ENCODE results near the gene GADL1.

GADL1 gene

DNA sequence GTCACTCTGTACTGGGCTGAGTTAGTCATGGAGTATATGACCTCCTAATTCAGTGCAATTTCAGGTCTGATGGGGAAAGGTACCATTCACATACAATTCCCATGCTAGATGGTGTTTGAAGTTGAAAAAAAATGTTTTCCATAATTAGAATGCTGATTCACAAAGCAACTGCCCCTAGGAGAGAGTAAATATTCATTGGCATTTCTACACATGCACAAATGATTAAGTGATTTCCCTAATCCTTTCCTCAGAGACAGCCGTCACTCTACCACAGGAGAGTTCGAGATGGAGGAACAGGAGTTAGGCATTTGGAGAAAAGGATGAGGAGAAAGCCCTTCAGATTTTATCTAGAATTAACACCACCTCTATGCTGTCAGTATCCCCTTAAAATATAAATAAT, 32.5 kb downstream of the GADL1 start:
- DNase-seq (ENCODE audit: extremely low read depth, low read depth): no peak
- TF ChIP-seq, protein P1, sequence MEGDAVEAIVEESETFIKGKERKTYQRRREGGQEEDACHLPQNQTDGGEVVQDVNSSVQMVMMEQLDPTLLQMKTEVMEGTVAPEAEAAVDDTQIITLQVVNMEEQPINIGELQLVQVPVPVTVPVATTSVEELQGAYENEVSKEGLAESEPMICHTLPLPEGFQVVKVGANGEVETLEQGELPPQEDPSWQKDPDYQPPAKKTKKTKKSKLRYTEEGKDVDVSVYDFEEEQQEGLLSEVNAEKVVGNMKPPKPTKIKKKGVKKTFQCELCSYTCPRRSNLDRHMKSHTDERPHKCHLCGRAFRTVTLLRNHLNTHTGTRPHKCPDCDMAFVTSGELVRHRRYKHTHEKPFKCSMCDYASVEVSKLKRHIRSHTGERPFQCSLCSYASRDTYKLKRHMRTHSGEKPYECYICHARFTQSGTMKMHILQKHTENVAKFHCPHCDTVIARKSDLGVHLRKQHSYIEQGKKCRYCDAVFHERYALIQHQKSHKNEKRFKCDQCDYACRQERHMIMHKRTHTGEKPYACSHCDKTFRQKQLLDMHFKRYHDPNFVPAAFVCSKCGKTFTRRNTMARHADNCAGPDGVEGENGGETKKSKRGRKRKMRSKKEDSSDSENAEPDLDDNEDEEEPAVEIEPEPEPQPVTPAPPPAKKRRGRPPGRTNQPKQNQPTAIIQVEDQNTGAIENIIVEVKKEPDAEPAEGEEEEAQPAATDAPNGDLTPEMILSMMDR (IDR thresholded peaks at IDR 0.05; ENCODE audit: low read depth, low read length): no peak

DNA sequence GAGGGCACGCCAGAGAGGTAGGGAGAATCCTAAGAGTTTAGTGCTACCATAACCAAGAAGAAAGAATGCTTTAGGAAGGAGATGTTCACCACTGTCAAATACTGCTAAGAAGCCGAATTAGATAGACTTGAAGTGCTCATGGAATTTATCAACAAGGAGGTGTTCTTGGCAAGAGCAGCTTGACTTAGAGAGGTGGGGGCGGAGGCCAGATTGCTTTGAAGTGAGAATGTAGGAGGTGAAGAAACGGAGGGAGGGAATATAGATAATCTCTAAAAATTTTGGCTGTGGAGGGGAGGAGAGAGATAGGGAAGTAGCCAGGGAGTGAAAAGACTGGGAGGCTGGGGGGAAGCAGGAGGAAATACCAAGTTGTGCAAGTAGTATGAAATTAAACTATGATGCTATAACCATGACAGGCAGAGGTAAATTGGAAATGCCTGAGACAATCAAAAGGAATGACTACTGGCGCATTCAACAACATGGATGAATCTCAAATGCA, 35.5 kb downstream of the GADL1 start:
- no peak for DNase-seq (ENCODE audit: extremely low read depth, low read depth)
- TF ChIP-seq, protein P1 (IDR thresholded peaks at IDR 0.05; ENCODE audit: low read depth, low read length): no peak

DNA sequence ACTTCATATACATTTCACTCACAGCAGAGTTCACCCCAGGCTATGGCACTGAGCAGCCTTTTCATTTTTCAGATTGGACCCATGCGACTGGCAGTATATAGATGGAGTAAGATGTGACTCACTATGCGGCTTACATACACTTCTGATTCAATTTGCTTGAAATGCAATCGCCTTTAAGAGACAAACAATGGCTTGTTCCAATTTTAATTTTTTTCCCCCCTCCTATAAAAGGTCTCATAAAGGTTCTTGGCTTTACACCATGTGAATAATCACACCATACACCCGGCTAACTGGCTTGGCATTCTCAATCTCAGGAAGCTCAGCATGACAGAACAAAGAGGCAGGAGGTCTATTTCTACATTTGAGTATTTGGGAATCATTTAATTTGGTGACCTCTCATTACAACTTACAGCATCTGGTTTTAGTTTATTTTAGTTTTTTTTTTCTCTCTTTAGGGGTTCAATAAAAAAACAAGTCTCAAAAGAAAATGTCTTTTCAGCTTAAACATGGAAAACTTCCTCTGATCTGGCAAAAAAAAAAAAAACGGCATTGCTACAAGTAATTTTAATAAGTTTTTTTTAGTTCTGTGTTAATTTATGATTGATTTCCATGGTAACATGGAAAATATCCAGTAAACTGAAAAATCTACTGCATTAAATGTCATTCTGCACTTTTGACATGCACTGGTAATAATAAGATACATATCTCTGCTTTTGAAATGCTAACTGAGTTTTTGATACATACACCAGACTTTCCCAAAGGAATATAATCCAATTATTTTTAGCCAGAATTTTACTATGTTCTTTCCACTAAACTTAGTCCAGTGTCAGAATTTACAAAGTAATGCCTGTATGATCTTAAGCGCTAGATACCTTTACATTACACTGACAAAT, 38.8 kb downstream of the GADL1 start:
- TF ChIP-seq, protein P1 (IDR thresholded peaks at IDR 0.05; ENCODE audit: low read depth, low read length): no peak
- DNase-seq (ENCODE audit: extremely low read depth, low read depth): no peak

DNA sequence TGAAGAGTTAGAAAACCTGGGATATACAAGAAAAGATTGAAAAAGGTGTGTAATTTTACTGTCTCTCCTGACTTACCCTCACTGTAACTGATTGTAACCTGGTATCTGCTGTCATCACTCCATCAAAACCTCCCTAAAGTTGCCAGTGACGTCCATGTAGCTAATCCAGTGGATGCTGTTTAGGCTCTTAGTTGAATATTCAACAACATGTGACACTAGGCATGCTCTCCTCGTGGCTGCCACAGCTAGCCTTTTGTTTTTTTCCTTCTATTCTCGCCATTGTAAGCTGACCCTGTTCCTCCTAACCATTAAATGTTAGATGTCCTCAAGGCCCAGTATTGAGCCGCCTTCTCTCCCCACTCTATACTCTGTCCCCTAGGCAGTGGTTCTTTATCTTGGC, 41.6 kb downstream of the GADL1 start:
- no peak for DNase-seq (ENCODE audit: extremely low read depth, low read depth)
- TF ChIP-seq, protein P1 (IDR thresholded peaks at IDR 0.05; ENCODE audit: low read depth, low read length): no peak

DNA sequence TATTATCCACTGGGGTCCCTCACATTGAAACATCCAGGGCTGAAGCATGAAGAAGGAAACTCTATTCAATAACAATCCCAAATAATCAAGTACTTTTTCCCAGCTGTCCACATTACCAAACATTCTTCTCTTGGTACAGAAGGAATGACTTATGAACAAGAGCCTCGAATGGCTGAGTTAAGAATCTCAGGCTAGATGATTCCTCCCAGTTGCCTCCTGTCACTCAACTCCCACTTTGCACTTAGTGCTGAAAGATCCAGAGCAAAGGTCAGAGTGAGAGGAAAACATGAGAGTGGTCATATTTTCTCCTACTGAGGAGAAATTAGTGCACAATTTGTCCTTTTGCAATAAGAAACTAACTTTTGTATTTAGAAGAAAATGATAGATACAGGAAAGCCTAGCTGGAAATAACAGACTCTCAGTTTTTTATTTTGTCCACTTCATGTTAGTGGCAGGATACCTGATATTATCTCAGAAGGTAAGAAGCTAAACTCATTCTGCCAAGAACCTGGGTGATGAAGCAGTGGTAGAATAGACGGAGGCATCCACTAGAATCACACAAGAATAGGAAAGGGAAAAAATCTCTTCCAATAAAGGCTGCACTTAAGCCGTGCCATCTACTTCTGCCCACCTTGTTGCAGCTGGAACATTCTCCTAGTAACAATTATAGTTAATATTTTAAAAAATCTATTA, 46.2 kb downstream of the GADL1 start:
- TF ChIP-seq, protein P1 (IDR thresholded peaks at IDR 0.05; ENCODE audit: low read depth, low read length): no peak
- DNase-seq (ENCODE audit: extremely low read depth, low read depth): no peak

DNA sequence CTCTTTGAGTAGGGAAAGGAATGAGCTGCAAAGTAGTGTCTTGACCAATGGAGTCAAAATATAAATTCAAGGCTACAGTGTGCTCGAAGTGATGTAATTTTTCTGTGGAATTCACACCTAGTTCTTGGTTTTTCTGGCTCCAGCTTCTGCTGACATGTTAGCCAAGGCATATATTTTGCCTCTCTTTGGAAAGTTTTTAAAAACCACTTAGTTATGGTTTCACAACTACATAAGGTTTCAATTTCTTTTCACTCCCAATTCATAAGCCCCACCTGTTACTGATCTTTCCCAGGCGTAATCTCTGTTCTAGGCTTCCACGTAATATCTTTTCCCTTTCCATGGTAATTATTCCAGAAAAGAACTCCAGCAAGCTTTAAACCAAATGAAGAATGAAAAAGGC, 46.9 kb downstream of the GADL1 start:
- TF ChIP-seq, protein P1 (IDR thresholded peaks at IDR 0.05; ENCODE audit: low read depth, low read length): no peak
- DNase-seq (ENCODE audit: extremely low read depth, low read depth): no peak

DNA sequence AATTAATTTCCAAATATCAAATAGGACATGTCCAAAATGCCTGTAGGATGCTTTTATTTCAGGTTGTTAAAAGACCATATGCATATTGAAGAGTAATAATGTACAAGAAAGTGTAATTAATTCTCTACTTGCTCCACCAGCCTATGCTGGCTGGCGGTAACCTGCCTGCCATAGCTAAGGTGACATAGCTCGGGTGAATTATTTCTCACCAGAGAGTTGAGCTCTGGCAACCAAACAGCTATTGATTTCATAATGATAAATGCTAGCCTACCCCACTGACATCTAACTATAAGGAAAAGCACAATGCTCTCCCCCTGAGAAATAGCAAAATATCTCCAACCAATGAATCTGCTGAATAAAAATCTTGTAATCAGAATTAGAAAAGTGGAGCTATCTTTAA, 48.9 kb downstream of the GADL1 start:
- TF ChIP-seq, protein P1 (IDR thresholded peaks at IDR 0.05; ENCODE audit: low read depth, low read length): no peak
- no peak for DNase-seq (ENCODE audit: extremely low read depth, low read depth)
